Measurements from ENCODE around the gene ZNF771.
"Not testable (repeated sequence)": the region's sequence is repeated elsewhere in the genome, so short reads cannot be mapped to it uniquely, and the experiment has no call there.

Gene ZNF771

GRCh38 chr16:30445408-30446202 is 38.2 kb downstream of the ZNF771 start, which contains the start of gene SEPHS2:
TSS of gene SEPHS2 (minus strand) at chr16:30445874. CDS start at chr16:30445727, 147 bp downstream.
- H3K4me1 Mint-ChIP-seq = peaks cover 27 to 60% of the 10 kb centered on the region in 2 donors
- peaks cover 26 to 33% of the 10 kb centered on the region in 2 donors for H3K36me3 Mint-ChIP-seq
- H3K4me3 Mint-ChIP-seq = peak within 1 kb of the TSS; percentile 87 to 94
- ATAC-seq (replicated peaks) = peak; percentile 96 to 98
- DNase-seq = peak; percentile 97
- H3K27ac Mint-ChIP-seq = peak within 1 kb of the TSS; percentile 97
- H3K9me3 Mint-ChIP-seq = peaks cover 0 to 5% of the 10 kb centered on the region in 2 donors
- no peaks in the 10 kb centered on the region for H3K27me3 Mint-ChIP-seq

DNA sequence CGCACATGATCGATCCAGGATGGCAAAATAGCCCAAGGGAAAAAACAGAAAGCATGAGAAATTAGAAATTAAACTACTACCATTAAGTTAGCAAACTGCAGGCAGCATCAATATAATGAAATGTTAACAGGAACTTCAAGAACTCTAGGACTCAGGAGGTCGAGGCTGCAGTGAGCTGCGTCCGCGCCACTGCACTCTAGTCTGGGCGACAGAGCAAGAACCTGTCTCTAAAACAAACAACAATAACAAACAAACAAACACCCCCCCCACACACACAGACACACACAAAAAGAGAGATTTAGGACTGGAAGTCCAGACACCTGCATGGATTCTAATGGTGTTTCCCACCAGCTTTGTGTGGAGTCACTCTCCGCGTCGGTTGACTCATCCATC is 38.8 kb downstream of the ZNF771 start:
- Mint-ChIP-seq H3K36me3 (peaks cover 27 to 34% of the 10 kb centered on the region in 2 donors), H3K9me3 (peaks cover 0 to 5% of the 10 kb centered on the region in 2 donors), H3K27ac (peak overlapping the region; percentile 97), H3K4me1 (peaks cover 31 to 61% of the 10 kb centered on the region in 2 donors), H3K4me3 (peak overlapping the region; percentile 87 to 94), H3K27me3 (no peaks in the 10 kb centered on the region)
- no peak for DNase-seq
- no peak for ATAC-seq (replicated peaks)

DNA sequence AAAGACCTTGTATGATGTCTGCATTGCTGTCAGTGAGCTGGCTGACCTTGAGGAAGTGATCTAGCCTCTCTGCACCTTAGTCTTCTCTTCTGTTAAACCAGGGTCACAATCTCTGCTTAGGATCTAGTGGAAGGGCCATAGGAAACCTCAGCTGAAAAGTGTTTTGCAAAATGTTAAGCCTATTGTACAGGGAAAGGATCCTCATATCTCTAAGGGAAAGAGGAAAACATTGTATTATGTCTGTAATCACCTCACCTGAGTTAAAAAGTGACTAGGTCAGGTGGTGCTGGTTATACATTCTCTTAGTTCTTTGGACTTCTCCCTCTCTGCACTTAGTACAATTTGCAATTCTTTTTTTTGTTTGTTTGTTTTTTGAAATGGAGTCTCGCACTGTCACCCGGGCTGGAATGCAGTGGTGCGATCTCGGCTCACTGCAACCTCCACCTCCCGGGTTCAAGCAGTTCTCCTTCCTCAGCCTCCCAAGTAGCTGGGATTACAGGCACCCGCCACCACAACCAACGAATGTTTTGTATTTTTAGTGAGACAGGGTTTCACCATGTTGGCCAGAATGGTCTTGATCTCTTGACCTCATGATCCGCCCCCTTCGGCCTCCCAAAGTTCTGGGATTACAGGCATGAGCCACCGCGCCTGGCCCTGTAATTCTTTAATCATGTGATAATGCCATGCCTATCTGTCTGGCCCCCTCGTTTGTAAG is 40.3 kb downstream of the ZNF771 start:
- no peak for DNase-seq
- Mint-ChIP-seq H3K4me3 (no peak overlapping the region), H3K4me1 (peaks cover 36 to 64% of the 10 kb centered on the region in 2 donors), H3K9me3 (peaks cover 0 to 5% of the 10 kb centered on the region in 2 donors), H3K27ac (no peak overlapping the region), H3K36me3 (peaks cover 24 to 27% of the 10 kb centered on the region in 2 donors), H3K27me3 (no peaks in the 10 kb centered on the region)
- ATAC-seq (replicated peaks) = no peak

- Mint-ChIP-seq H3K4me3 (no peak overlapping the region), H3K9me3 (peaks cover 0 to 3% of the 10 kb centered on the region in 2 donors), H3K36me3 (peaks cover 14 to 15% of the 10 kb centered on the region in 2 donors), H3K27ac (no peak overlapping the region), H3K27me3 (no peaks in the 10 kb centered on the region), H3K4me1 (peaks cover 34 to 65% of the 10 kb centered on the region in 2 donors)
- ATAC-seq (replicated peaks) (no peak), DNase-seq (no peak)
Observed at GRCh38 chr16:30449116-30449435, 41.7 kb downstream of the ZNF771 start.

GRCh38 chr16:30452709-30453580 is 45.5 kb downstream of the ZNF771 start:
- not testable (repeated sequence) for DNase-seq, H3K9me3 Mint-ChIP-seq, H3K36me3 Mint-ChIP-seq, H3K27me3 Mint-ChIP-seq
- ATAC-seq (replicated peaks) = peak in 1 of 2 donors; percentile 3
- H3K4me3 Mint-ChIP-seq = peak overlapping the region; percentile 2 to 52
- peak overlapping the region; percentile 84 for H3K27ac Mint-ChIP-seq
- peaks cover 52 to 72% of the 10 kb centered on the region in 2 donors for H3K4me1 Mint-ChIP-seq

GRCh38 chr16:30456302-30456701 is 48.9 kb downstream of the ZNF771 start:
- Mint-ChIP-seq H3K9me3 (no peaks in the 10 kb centered on the region), H3K4me1 (peaks cover 58 to 84% of the 10 kb centered on the region in 2 donors), H3K27ac (peak overlapping the region; percentile 47), H3K36me3 (peaks cover 0 to 2% of the 10 kb centered on the region in 2 donors), H3K27me3 (no peaks in the 10 kb centered on the region), H3K4me3 (peak overlapping the region; percentile 5 to 23)
- no peak for DNase-seq
- ATAC-seq (replicated peaks) = peak in 1 of 2 donors; percentile 12

GRCh38 chr16:30457256-30457655 is 49.9 kb downstream of the ZNF771 start:
- ATAC-seq (replicated peaks) (no peak), DNase-seq (no peak)
- Mint-ChIP-seq H3K36me3 (peaks cover 0 to 4% of the 10 kb centered on the region in 2 donors), H3K9me3 (no peaks in the 10 kb centered on the region), H3K27me3 (no peaks in the 10 kb centered on the region), H3K4me1 (peaks cover 57 to 88% of the 10 kb centered on the region in 2 donors), H3K4me3 (peak overlapping the region in 1 of 2 donors; percentile 52), H3K27ac (peak overlapping the region; percentile 84)

DNA sequence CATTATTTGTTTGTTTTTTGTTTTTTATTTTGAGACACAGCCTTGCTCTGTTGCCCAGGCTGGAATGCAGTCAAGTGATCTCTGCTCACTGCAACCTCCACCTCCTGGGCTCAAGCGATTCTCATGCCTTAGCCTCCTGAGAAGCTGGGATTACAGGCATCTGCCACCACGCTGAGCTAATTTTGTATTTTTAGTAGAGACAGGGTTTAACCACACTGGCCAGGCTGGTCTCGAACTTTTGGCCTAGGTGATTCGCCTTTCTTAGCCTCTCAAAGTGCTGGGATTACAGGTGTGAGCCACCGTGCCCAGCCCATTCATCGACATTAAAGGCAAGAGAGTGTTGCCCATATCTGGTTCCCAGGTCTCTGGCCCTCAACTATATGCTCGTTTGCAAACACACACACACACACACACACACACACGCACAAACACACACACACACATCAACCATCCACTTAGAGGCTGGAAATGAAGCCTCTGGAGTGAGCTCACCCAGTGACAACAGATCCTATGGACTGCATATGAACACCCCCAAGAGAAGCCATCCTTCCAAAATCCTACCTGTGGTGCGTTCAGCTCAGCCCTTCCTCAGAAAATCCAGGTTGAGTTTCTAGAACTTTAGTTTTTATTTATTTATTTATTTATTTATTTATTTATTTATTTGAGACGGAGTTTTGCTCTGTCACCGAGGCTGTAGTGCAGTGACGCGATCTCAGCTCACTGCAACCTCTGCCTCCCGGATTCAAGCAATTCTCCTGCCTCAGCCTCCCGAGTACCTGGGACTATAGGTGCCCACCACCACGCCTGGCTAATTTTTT is 50.5 kb downstream of the ZNF771 start:
- H3K27me3 Mint-ChIP-seq = no peaks in the 10 kb centered on the region
- DNase-seq (no peak), ATAC-seq (replicated peaks) (no peak)
- peaks cover 51 to 87% of the 10 kb centered on the region in 2 donors for H3K4me1 Mint-ChIP-seq
- H3K9me3 Mint-ChIP-seq = no peaks in the 10 kb centered on the region
- peak overlapping the region; percentile 69 to 74 for H3K4me3 Mint-ChIP-seq
- H3K36me3 Mint-ChIP-seq = peaks cover 0 to 4% of the 10 kb centered on the region in 2 donors
- peak overlapping the region; percentile 97 for H3K27ac Mint-ChIP-seq

- peak; percentile 97 for DNase-seq
- H3K4me1 Mint-ChIP-seq = peaks cover 50 to 84% of the 10 kb centered on the region in 2 donors
- H3K27ac Mint-ChIP-seq = peak overlapping the region; percentile 97
- peaks cover 0 to 4% of the 10 kb centered on the region in 2 donors for H3K36me3 Mint-ChIP-seq
- H3K27me3 Mint-ChIP-seq = no peaks in the 10 kb centered on the region
- peak; percentile 94 to 96 for ATAC-seq (replicated peaks)
- peak overlapping the region; percentile 69 to 74 for H3K4me3 Mint-ChIP-seq
- no peaks in the 10 kb centered on the region for H3K9me3 Mint-ChIP-seq
Observed at GRCh38 chr16:30458561-30459394, 51.4 kb downstream of the ZNF771 start.

DNA sequence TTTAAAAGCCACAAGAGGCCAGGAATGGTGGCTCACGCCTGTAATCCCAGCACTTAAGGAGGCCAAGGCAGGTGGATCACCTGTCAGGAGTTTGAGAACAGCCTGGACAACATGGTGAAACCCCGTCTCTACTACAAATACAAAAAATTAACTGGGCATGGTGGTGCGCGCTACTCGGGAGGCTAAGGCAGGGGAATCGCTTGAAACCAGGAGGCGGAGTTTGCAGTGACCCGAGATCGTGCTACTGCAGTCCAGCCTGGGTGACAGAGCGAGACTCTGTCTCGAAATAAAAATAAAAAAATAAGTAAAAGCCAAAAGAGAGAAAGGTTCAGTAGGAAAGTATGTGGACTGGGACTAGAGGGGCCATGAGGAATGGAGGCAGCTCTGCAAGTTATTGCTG is 52.0 kb downstream of the ZNF771 start:
- Mint-ChIP-seq H3K4me1 (peaks cover 43 to 84% of the 10 kb centered on the region in 2 donors), H3K9me3 (no peaks in the 10 kb centered on the region), H3K4me3 (peak overlapping the region; percentile 69 to 74), H3K36me3 (peaks cover 0 to 3% of the 10 kb centered on the region in 2 donors), H3K27me3 (no peaks in the 10 kb centered on the region), H3K27ac (peak overlapping the region; percentile 97)
- ATAC-seq (replicated peaks) = no peak
- no peak for DNase-seq

DNA sequence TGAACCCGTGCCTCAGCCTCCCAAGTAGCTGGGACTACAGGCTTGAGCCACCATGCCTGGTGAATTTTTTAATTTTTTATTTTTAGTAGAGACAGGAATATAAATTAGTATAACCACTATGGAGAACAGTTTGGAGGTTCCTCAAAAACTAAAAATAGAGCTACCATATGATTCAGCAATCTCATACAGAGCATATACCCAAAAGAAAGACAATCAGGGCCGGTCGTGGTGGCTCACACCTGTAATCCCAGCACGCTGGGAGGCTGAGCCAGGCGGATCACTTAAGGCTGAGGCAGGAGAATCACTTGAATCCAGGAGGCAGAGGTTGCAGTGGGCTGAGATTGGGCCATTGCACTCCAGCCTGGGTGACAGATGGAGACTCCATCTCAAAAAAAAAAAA is 54.0 kb downstream of the ZNF771 start:
- peaks cover 43 to 84% of the 10 kb centered on the region in 2 donors for H3K4me1 Mint-ChIP-seq
- not testable (repeated sequence) for DNase-seq; H3K36me3 Mint-ChIP-seq; H3K9me3 Mint-ChIP-seq; H3K4me3 Mint-ChIP-seq; ATAC-seq (replicated peaks); H3K27me3 Mint-ChIP-seq; H3K27ac Mint-ChIP-seq

DNA sequence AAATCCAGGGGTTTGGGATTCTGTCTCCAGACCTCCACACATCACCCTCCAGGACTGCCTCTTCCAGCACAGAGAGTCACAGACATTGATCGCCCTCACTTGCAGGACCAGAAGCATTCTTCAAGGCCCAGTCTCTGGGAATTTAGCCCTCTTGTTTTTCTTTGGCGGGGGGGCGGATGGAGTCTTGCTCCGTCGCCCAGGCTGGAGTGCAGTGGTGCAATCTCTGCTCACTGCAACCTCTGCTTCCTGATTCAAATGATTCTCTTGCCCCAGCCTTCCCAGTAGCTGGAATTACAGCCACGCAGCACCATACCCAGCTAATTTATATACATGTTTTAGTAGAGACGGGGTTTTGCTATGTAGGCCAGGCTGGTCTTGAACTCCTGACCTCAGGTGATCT is 56.7 kb downstream of the ZNF771 start:
- DNase-seq (no peak), ATAC-seq (replicated peaks) (no peak)
- Mint-ChIP-seq H3K4me1 (peaks cover 20 to 59% of the 10 kb centered on the region in 2 donors), H3K4me3 (no peak overlapping the region), H3K27me3 (no peaks in the 10 kb centered on the region), H3K27ac (peak overlapping the region; percentile 86), H3K36me3 (peaks cover 0 to 2% of the 10 kb centered on the region in 2 donors), H3K9me3 (peaks cover 0 to 1% of the 10 kb centered on the region in 2 donors)

Measured in stimulated activated naive B cell treated with anti-CD40 and anti-IgM and Interleukin-4, amounts not matched to agents 10 μg/mL and 1 μg/mL and 100 μg/mL, for 72 hours (primary cell).